H9 (cell line): ENCODE measurements around the gene MKRN1. TPM values are rescaled to one million over a fixed set of nuclear protein-coding genes. Genes with fewer than 3 reads are reported as not detected.
A peak's percentile ranks its signal among the peaks of the same experiment; 100 is the strongest.

ENCODE experiments used
- DNase-seq: peaks from one replicate; pipeline ENCODE4 v3.0.0-alpha.2; 2017
- H2AFZ ChIP-seq: one replicate; pipeline ENCODE4 v1.6.1; 2013; ENCODE audit warnings: mild to moderate bottlenecking, low read length, control low read depth, moderate library complexity
- H2AK5ac ChIP-seq: 2 replicates; pipeline ENCODE4 v1.6.1; 2013; ENCODE audit warnings: low read length, control low read depth, mixed read lengths; ENCODE audit not compliant: insufficient read length
- H2BK120ac ChIP-seq: one replicate; pipeline ENCODE4 v1.6.1; 2013; ENCODE audit warnings: low read depth, mild to moderate bottlenecking, low read length, control low read depth, inconsistent platforms; ENCODE audit not compliant: poor library complexity, severe bottlenecking
- H2BK12ac ChIP-seq: 2 replicates; pipeline ENCODE4 v1.6.1; 2013; ENCODE audit warnings: low read length, control low read depth, mixed read lengths, low read depth; ENCODE audit not compliant: insufficient read length
- H2BK15ac ChIP-seq: 2 replicates; pipeline ENCODE4 v1.6.1; 2013; ENCODE audit warnings: low read depth, low read length, control low read depth
- H2BK20ac ChIP-seq: one replicate; pipeline ENCODE4 v1.6.1; 2013; ENCODE audit warnings: low read depth, mild to moderate bottlenecking, low read length, control low read depth, inconsistent platforms; ENCODE audit not compliant: poor library complexity, severe bottlenecking
- H2BK5ac ChIP-seq: 2 replicates; pipeline ENCODE4 v1.6.1; 2013; ENCODE audit warnings: low read length, control low read depth, mixed read lengths; ENCODE audit not compliant: insufficient read length
- H3K14ac ChIP-seq: 2 replicates; pipeline ENCODE4 v1.6.1; 2013; ENCODE audit warnings: low read length, control low read depth; ENCODE audit not compliant: insufficient read depth
- H3K18ac ChIP-seq: 2 replicates; pipeline ENCODE4 v1.6.1; 2013; ENCODE audit warnings: low read depth, mild to moderate bottlenecking, mixed read lengths, low read length, control low read depth; ENCODE audit not compliant: insufficient read length
- H3K23ac ChIP-seq: 2 replicates; pipeline ENCODE4 v1.6.1; 2013; ENCODE audit warnings: low read length, control low read depth, mixed read lengths, low read depth; ENCODE audit not compliant: insufficient read length
- H3K23me2 ChIP-seq: 2 replicates; pipeline ENCODE4 v1.6.1; 2013; ENCODE audit warnings: low read depth, mild to moderate bottlenecking, mixed read lengths, low read length, control low read depth; ENCODE audit not compliant: insufficient read length, poor library complexity, severe bottlenecking
- H3K27ac ChIP-seq: 2 replicates; pipeline ENCODE4 v1.5.1; 2013; ENCODE audit warnings: low read length, control low read depth, mixed read lengths, low read depth; ENCODE audit not compliant: insufficient read length
- H3K27me3 ChIP-seq: 2 replicates; pipeline ENCODE4 v1.6.1; 2013; ENCODE audit warnings: low read length, control low read depth, inconsistent platforms; ENCODE audit not compliant: insufficient read depth
- H3K4ac ChIP-seq: 2 replicates; pipeline ENCODE4 v1.6.1; 2013; ENCODE audit warnings: low read depth, mild to moderate bottlenecking, control low read depth, inconsistent platforms, low read length, moderate library complexity
- H3K4me1 ChIP-seq: 2 replicates; pipeline ENCODE4 v1.6.1; 2013; ENCODE audit warnings: low read length, control low read depth, inconsistent platforms; ENCODE audit not compliant: insufficient read depth
- H3K4me2 ChIP-seq: 2 replicates; pipeline ENCODE4 v1.6.1; 2013; ENCODE audit warnings: low read length, control low read depth, mixed read lengths; ENCODE audit not compliant: insufficient read length, insufficient read depth
- H3K56ac ChIP-seq: 2 replicates; pipeline ENCODE4 v1.6.1; 2013; ENCODE audit warnings: low read depth, mild to moderate bottlenecking, mixed read lengths, low read length, control low read depth; ENCODE audit not compliant: insufficient read length
- H3K79me1 ChIP-seq: 2 replicates; pipeline ENCODE4 v1.6.1; 2013; ENCODE audit warnings: low read depth, mild to moderate bottlenecking, moderate library complexity, low read length, control low read depth, inconsistent platforms; ENCODE audit not compliant: insufficient read depth, poor library complexity, severe bottlenecking
- H3K79me2 ChIP-seq: 2 replicates; pipeline ENCODE4 v1.6.1; 2013; ENCODE audit warnings: low read length, control low read depth, inconsistent platforms; ENCODE audit not compliant: insufficient read depth
- H3K9ac ChIP-seq: 2 replicates; pipeline ENCODE4 v1.6.1; 2013; ENCODE audit warnings: low read length, control low read depth, mixed read lengths; ENCODE audit not compliant: insufficient read length; ENCODE audit errors: extremely low read depth
- H3K9me3 ChIP-seq: one replicate; pipeline ENCODE4 v1.6.1; 2013; ENCODE audit warnings: low read depth, low read length, inconsistent platforms; ENCODE audit not compliant: control insufficient read depth
- H3T11ph ChIP-seq: one replicate; pipeline ENCODE4 v1.6.1; 2013; ENCODE audit warnings: mild to moderate bottlenecking, low read length, control low read depth, inconsistent platforms
- H4K20me1 ChIP-seq: one replicate; pipeline ENCODE4 v1.6.1; 2013; ENCODE audit not compliant: control insufficient read depth, insufficient read length, insufficient read depth
- H4K5ac ChIP-seq: 2 replicates; pipeline ENCODE4 v1.6.1; 2013; ENCODE audit warnings: low read depth, mild to moderate bottlenecking, mixed read lengths, low read length, control low read depth; ENCODE audit not compliant: insufficient read length
- H4K8ac ChIP-seq: replicated peaks from 2 replicates; pipeline ENCODE4 v1.6.1; 2013; ENCODE audit warnings: low read length, control low read depth, mixed read lengths, low read depth; ENCODE audit not compliant: insufficient read length
- H4K91ac ChIP-seq: 2 replicates; pipeline ENCODE4 v1.6.1; 2013; ENCODE audit warnings: low read depth, mild to moderate bottlenecking, moderate library complexity, mixed read lengths, low read length, control low read depth; ENCODE audit not compliant: insufficient read length
- H3K27ac Mint-ChIP-seq, 3 experiments: 2 replicates in 2 of 3; 3 replicates in 1 of 3; pipeline ENCODE4 v1.8.0; 2020 to 2021; ENCODE audit warnings: mixed read lengths in 3 of 3, mild to moderate bottlenecking in 1 of 3, moderate library complexity in 1 of 3
- H3K27me3 Mint-ChIP-seq: 2 replicates; pipeline ENCODE4 v1.8.0; 2021; ENCODE audit warnings: low read depth, mild to moderate bottlenecking, moderate library complexity, mixed read lengths
- H3K36me3 Mint-ChIP-seq, 3 experiments: 2 replicates in 2 of 3; 3 replicates in 1 of 3; pipeline ENCODE4 v1.8.0; 2020 to 2021; ENCODE audit warnings: low read depth in 3 of 3, mixed read lengths in 3 of 3; ENCODE audit not compliant: insufficient read depth in 1 of 3
- H3K4me1 Mint-ChIP-seq, 2 experiments: 2 replicates each; pipeline ENCODE4 v1.8.0; 2020; ENCODE audit warnings: mixed read lengths in 2 of 2
- H3K4me3 Mint-ChIP-seq, 2 experiments: 2 replicates in 1 of 2; 3 replicates in 1 of 2; pipeline ENCODE4 v1.8.0; 2020 to 2021; ENCODE audit warnings: mild to moderate bottlenecking in 2 of 2, mixed read lengths in 2 of 2, moderate library complexity in 1 of 2
- H3K9me3 Mint-ChIP-seq, 2 experiments: 2 replicates in 1 of 2; 3 replicates in 1 of 2; pipeline ENCODE4 v1.8.0; 2020; ENCODE audit warnings: mild to moderate bottlenecking in 2 of 2, mixed read lengths in 2 of 2, moderate library complexity in 1 of 2
- CTCF ChIP-seq: fragments of 200-600 bp; sonication (generic); conservative IDR thresholded peaks from 3 replicates; pipeline ENCODE4 v1.8.0; 2021; ENCODE audit warnings: antibody characterized with exemption, mild to moderate bottlenecking
- WGBS: extraction: QIAGEN DNeasy Blood & Tissue Kit; methylation state at CpG from one replicate; pipeline ENCODE4 v1.1.7; 2013; ENCODE audit warnings: missing lambda C conversion rate, low lambda C conversion rate, mixed read lengths; ENCODE audit not compliant: insufficient read length; ENCODE audit errors: extremely low coverage; 5-methylcytosine and 5-hydroxymethylcytosine counted together
- total RNA-seq: library from RNA; stranded (reverse); gene quantifications from 2 replicates; pipeline ENCODE4 v1.2.1, GENCODE V29; 2021

Gene MKRN1
- total RNA-seq, 1 experiment from 2014 or later = 106 TPM

GRCh38 chr7:140526214-140526613, 46.9 kb upstream of the MKRN1 start:
- no peaks in the 10 kb centered on the region for H3K27me3 ChIP-seq
- no peak overlapping the region for H2BK5ac ChIP-seq
- H2AFZ ChIP-seq = no peak overlapping the region
- H3K4me2 ChIP-seq = no peak overlapping the region
- H3K79me2 ChIP-seq = no peaks in the 10 kb centered on the region
- H4K20me1 ChIP-seq = no peaks in the 10 kb centered on the region
- no peak overlapping the region for H3K18ac ChIP-seq
- H3T11ph ChIP-seq = no peak overlapping the region
- no peak overlapping the region; the same call in 1 of the 2 replicates for H3K14ac ChIP-seq
- no peak overlapping the region for H3K4me3 Mint-ChIP-seq
- no peak overlapping the region for H4K8ac ChIP-seq
- H4K5ac ChIP-seq = no peak overlapping the region
- no peaks in the 10 kb centered on the region for H3K23me2 ChIP-seq
- WGBS = no CpG with 5 or more reads among the region's 9 CpGs
- H3K9ac ChIP-seq = no peak overlapping the region
- H3K23ac ChIP-seq = no peak overlapping the region
- no peak overlapping the region for H3K4ac ChIP-seq
- no peak overlapping the region for H2BK120ac ChIP-seq
- H3K4me1 Mint-ChIP-seq = peaks cover 6 to 12% of the 10 kb centered on the region in 2 experiments; a peak in 2 of 4 replicates
- H2BK20ac ChIP-seq = no peak overlapping the region
- peak; percentile 51 for DNase-seq
- H3K4me1 ChIP-seq = no peaks in the 10 kb centered on the region
- H4K91ac ChIP-seq = no peak overlapping the region
- H2AK5ac ChIP-seq = no peak overlapping the region
- TF ChIP-seq CTCF = no peak
- no peak overlapping the region for H3K27ac ChIP-seq
- no peak overlapping the region for H2BK12ac ChIP-seq
- peaks cover 0 to 3% (median 0%) of the 10 kb centered on the region in 3 experiments; a peak in 1 of 7 replicates for H3K36me3 Mint-ChIP-seq
- no peaks in the 10 kb centered on the region for H3K9me3 ChIP-seq
- no peaks in the 10 kb centered on the region for H3K79me1 ChIP-seq
- no peaks in the 10 kb centered on the region for H3K27me3 Mint-ChIP-seq
- H3K56ac ChIP-seq = no peak overlapping the region
- no peak overlapping the region; a peak in 1 of 7 replicates for H3K27ac Mint-ChIP-seq
- H2BK15ac ChIP-seq = no peak overlapping the region; the same call in 1 of the 2 replicates
- H3K9me3 Mint-ChIP-seq = no peaks in the 10 kb centered on the region
